Lung (tissue), 12 donors: ENCODE results near the gene TNNT1. TPM values are rescaled to one million over a fixed set of nuclear protein-coding genes. Genes with fewer than 3 reads are reported as not detected.
A peak's percentile ranks its signal among the peaks of the same experiment; 100 is the strongest.

Experiments
- ATAC-seq: fragments of 200-7000 bp; cut with Tn5 transposase; one replicate; pipeline ENCODE4 v1.9.1; 2020; ENCODE audit warnings: moderate number of reproducible peaks; ENCODE audit not compliant: insufficient read depth, low FRiP score
- DNase-seq, 3 donors: peaks; one replicate each; pipeline ENCODE4 v3.0.0-alpha.2; 2013 to 2017
- H3K27ac ChIP-seq, 2 donors: one replicate each; pipeline ENCODE4 v1.5.1; 2013; ENCODE audit warnings: mild to moderate bottlenecking in 2 of 2, moderate library complexity in 2 of 2, control low read depth in 1 of 2, inconsistent platforms in 1 of 2, low read depth in 1 of 2, low read length in 1 of 2
- H3K27me3 ChIP-seq, 3 donors: one replicate each; pipeline ENCODE4 v1.5.1; 2013; ENCODE audit warnings: low read length in 2 of 3; ENCODE audit not compliant: control insufficient read depth in 3 of 3, insufficient read depth in 3 of 3
- H3K36me3 ChIP-seq, 4 donors: one replicate each; pipeline ENCODE4 v1.5.1; 2013; ENCODE audit warnings: low read length in 4 of 4, mild to moderate bottlenecking in 1 of 4, moderate library complexity in 1 of 4; ENCODE audit not compliant: control insufficient read depth in 4 of 4, insufficient read depth in 4 of 4
- H3K4me1 ChIP-seq, 5 donors: one replicate each; pipeline ENCODE4 v1.5.1; 2013; ENCODE audit warnings: low read length in 5 of 5, mild to moderate bottlenecking in 2 of 5, moderate library complexity in 1 of 5; ENCODE audit not compliant: control insufficient read depth in 5 of 5, insufficient read depth in 5 of 5
- H3K4me3 ChIP-seq: one replicate; pipeline ENCODE4 v1.5.1; 2013; ENCODE audit warnings: mild to moderate bottlenecking, control low read depth, moderate library complexity
- H3K9ac ChIP-seq, 2 donors: one replicate each; pipeline ENCODE4 v1.5.1; 2013; ENCODE audit warnings: low read length in 2 of 2, control low read depth in 1 of 2; ENCODE audit not compliant: insufficient read depth in 1 of 2
- H3K9me3 ChIP-seq, 4 donors: one replicate each; pipeline ENCODE4 v1.5.1; 2013; ENCODE audit warnings: low read length in 3 of 4, mild to moderate bottlenecking in 1 of 4, moderate library complexity in 1 of 4; ENCODE audit not compliant: control insufficient read depth in 4 of 4, insufficient read depth in 3 of 4
- WGBS, 2 donors: extraction: QIAGEN DNeasy Blood & Tissue Kit; methylation state at CpG; one replicate each; pipeline ENCODE4 v1.1.7; 2013; 5-methylcytosine and 5-hydroxymethylcytosine counted together
- polyA plus RNA-seq, 2 donors: library from polyadenylated mRNA; stranded (reverse); fragments of 200-250 nt; gene quantifications; one replicate each; pipeline ENCODE4 v1.2.1, GENCODE V29; 2013
- total RNA-seq, 2 donors: library from RNA; depleted of rRNA in 1 of 2; stranded (reverse); fragments of >200 nt in 1 of 2; gene quantifications; one replicate each; pipeline ENCODE4 v1.2.1, GENCODE V29; 2014 to 2021
- TF ChIP-seq, protein P1 (sequence below): IDR thresholded peaks from 2 replicates; pipeline ENCODE4 v1.5.1; 2012; ENCODE audit warnings: mild to moderate bottlenecking; ENCODE audit errors: control extremely low read depth, extremely low read depth
- donor health status: control.
- donor health status: control.
- donor health status: Bipolar disorder and iron deficiency.
- donor health status: healthy.
- donor health status: DM: yes; HTN: yes; CAD: no.

TNNT1 gene
- total and polyA plus RNA-seq, 4 donors: 1.2 to 5.2 (median 2.8) TPM

DNA sequence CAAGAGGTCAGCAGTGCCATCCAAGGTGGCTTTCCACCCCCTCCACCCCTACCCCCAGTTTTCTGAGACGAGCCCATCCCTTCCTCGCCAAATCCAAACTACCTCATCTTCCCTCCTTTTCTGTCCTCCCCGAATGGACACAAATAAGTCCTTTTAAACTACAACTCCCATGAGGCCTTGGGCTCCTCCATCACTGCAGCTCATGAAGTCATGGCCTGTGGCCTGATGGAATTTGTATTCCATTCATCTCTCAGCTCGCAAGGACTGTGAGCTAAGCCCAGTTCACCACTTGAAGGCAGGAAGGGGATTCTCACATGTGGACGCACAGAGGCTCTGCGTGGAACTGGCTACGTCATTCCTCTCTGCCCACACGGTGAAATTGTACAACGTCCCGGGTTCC, 47.8 kb upstream of the TNNT1 start:
- Histone ChIP-seq H3K4me3 (no peak overlapping the region), H3K9ac (no peak overlapping the region), H3K36me3 (no peaks in the 10 kb centered on the region), H3K27me3 (no peaks in the 10 kb centered on the region), H3K27ac (no peak overlapping the region), H3K4me1 (no peaks in the 10 kb centered on the region), H3K9me3 (no peaks in the 10 kb centered on the region)
- 87 to 90% methylated on average over 10 of the region's 10 CpGs for WGBS, 2 donors
- TF ChIP-seq, protein P1, sequence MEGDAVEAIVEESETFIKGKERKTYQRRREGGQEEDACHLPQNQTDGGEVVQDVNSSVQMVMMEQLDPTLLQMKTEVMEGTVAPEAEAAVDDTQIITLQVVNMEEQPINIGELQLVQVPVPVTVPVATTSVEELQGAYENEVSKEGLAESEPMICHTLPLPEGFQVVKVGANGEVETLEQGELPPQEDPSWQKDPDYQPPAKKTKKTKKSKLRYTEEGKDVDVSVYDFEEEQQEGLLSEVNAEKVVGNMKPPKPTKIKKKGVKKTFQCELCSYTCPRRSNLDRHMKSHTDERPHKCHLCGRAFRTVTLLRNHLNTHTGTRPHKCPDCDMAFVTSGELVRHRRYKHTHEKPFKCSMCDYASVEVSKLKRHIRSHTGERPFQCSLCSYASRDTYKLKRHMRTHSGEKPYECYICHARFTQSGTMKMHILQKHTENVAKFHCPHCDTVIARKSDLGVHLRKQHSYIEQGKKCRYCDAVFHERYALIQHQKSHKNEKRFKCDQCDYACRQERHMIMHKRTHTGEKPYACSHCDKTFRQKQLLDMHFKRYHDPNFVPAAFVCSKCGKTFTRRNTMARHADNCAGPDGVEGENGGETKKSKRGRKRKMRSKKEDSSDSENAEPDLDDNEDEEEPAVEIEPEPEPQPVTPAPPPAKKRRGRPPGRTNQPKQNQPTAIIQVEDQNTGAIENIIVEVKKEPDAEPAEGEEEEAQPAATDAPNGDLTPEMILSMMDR: no peak
- ATAC-seq (no peak), DNase-seq (no peak)

DNA sequence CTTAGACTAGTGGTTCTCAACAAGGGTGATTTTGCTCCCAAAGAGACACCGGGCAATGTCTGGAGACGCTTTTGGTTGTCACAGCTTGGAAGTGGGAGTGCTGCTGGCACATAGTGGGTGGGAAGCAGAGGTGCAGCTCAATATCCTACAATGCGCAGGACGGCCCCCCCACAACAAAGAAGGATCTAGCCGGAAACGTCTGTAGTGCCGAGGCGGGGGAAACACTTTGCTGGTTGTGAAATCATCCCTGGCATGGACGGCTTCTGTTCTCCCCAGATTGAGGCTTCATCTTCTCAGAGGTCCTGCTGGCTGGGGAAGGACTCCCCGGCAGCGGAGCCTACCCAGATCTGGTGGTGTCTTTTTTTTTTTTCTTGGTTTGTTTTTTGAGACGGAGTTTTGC, 44.5 kb upstream of the TNNT1 start:
- no peak for DNase-seq
- H3K27ac ChIP-seq: no peak overlapping the region
- WGBS, 2 donors: 61 to 67% methylated on average over 11 to 12 of the region's 12 CpGs
- ATAC-seq: no peak
- TF ChIP-seq, protein P1: no peak
- H3K9ac ChIP-seq: no peak overlapping the region
- H3K4me3 ChIP-seq: no peak overlapping the region
- H3K27me3 ChIP-seq: no peaks in the 10 kb centered on the region
- no peaks in the 10 kb centered on the region for H3K36me3 ChIP-seq
- H3K9me3 ChIP-seq: no peaks in the 10 kb centered on the region
- H3K4me1 ChIP-seq: no peaks in the 10 kb centered on the region

DNA sequence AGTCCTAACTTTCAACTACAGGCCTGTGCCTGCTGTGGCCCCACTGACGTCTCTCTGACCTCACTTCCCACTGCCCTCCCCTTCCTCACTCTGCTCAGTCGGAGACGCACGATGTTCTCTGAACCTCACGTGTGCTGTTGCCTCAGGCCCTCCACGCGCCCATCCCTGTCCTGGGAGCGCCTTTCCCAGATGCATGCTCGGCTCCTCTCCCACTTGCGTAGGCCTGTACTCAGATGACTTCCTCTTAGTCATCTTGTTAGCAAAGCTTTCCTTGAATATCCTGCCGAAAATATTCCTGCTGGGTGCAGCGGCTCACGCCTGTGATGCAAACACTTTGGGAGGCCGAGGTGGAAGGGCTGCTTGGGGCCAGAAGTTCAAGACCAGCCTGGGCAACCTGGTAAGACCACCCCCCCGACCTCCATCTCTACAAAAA, 40.4 kb upstream of the TNNT1 start:
- Histone ChIP-seq H3K36me3 (no peaks in the 10 kb centered on the region), H3K4me1 (no peaks in the 10 kb centered on the region), H3K4me3 (no peak overlapping the region), H3K9ac (no peak overlapping the region), H3K9me3 (no peaks in the 10 kb centered on the region), H3K27ac (no peak overlapping the region), H3K27me3 (peaks cover 0 to 2% (median 0%) of the 10 kb centered on the region in 3 donors)
- WGBS, 2 donors: 55 to 68% methylated on average over 15 of the region's 15 CpGs
- TF ChIP-seq, protein P1: no peak
- peak; percentile 58 for ATAC-seq
- no peak for DNase-seq

DNA sequence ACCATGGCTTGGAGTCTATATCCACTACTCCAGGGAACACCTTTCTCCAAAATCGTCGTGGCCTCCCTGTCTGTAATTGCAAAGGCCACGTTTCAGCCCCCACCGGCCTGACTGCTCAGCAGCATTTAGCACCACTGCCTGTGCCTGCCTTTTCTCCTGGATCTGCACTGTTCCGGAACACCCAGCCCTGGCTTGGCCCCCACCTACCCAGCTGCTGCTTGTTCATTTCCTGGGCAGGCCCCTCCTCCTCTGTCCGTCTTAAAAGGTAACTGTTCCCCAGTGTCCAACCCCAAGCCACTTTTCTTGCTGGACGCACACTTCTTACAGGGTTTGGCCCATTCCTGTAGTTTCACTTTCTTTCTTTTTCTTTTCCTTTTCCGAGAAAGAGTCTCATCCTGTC, 39.6 kb upstream of the TNNT1 start:
- Histone ChIP-seq H3K36me3 (no peaks in the 10 kb centered on the region), H3K9me3 (no peaks in the 10 kb centered on the region), H3K9ac (peak overlapping the region in 1 of 2 donors; percentile 25), H3K4me1 (no peaks in the 10 kb centered on the region), H3K27me3 (peaks cover 0 to 2% (median 0%) of the 10 kb centered on the region in 3 donors), H3K4me3 (no peak overlapping the region), H3K27ac (no peak overlapping the region)
- WGBS, 2 donors: 46 to 49% methylated on average over 8 of the region's 8 CpGs
- ATAC-seq (no peak), DNase-seq (no peak)
- TF ChIP-seq, protein P1: no peak
